ENCODE results near the gene RHBDF2. TPM values are rescaled to one million over a fixed set of nuclear protein-coding genes. Genes with fewer than 3 reads are reported as not detected.
"Not testable (repeated sequence)": the region's sequence is repeated elsewhere in the genome, so short reads cannot be mapped to it uniquely, and the experiment has no call there.

RHBDF2 gene
- polyA plus RNA-seq, 3 donors, result 36.9 to 124 (median 68.6) TPM

DNA sequence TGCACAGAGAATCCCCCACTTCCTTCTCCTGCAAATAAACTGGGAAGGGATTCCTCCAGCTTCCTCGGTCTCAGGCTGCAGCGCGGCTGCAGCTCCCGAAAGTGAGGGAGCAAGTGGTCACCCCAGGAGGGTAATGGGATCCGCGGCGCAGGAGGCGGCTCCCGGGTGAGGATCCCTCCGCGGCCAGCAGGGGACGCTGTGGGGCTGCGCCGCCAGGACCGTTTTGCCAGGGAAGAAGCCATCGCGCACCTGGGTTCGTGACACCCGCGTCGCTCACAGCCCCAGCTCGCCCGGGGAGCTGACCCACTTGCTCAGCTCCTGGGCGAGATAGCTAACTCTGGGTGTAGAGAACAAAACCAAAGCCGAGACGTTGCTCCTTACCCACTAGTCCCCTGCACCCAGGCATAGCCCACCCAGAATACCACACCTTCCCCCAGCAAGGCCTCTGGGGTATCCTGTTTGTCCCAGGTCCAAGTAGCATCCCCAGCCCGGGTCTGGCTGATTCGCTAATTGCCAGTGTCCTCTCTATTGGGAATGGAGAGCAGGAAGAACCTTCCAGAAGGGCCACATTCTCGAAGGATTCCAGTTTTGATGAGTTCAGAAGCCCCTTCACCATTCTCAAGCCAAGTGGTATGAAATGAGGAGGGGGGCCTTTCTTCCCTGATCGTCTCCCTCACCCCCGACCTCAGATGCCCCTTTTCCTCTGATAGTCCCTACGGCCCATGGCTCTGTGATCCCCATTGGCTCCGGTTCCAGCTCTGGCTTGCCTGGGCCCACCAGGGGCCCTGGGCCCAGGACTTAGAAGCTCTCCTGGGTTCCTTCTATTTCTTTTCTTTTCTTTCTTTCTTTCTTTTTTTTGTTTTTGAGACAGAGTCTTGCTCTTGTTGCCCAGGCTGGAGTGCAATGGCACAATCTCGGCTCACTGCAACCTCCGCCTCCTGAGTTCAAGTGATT, 22.1 kb upstream of the RHBDF2 start:
- Histone ChIP-seq H3K79me2 (ENCODE audit: insufficient read depth, low read length) (no peaks in the 10 kb centered on the region), H3K4me1 (ENCODE audit: control insufficient read depth in 1 of 2, insufficient read depth in 2 of 2, low read length in 2 of 2) (peaks cover 4 to 13% of the 10 kb centered on the region in 2 donors), H3K9me3 (replicated peaks in 1 of 2; ENCODE audit: control insufficient read depth in 1 of 2, insufficient read depth in 1 of 2, low read length in 2 of 2) (no peaks in the 10 kb centered on the region), H3K4me2 (replicated peaks; ENCODE audit: extremely low read depth, low read length, poor library complexity, severe bottlenecking) (peak overlapping the region; percentile 14), H3K27me3 (ENCODE audit: control insufficient read depth in 2 of 2, insufficient read depth in 2 of 2, low read length in 2 of 2) (peaks cover 0 to 19% of the 10 kb centered on the region in 2 donors), H3K27ac (ENCODE audit: low read depth in 1 of 2, low read length in 2 of 2) (no peak overlapping the region), H3K4me3 (replicated peaks in 1 of 3; ENCODE audit: low read depth in 2 of 3, low read length in 3 of 3) (no peak overlapping the region), H4K20me1 (ENCODE audit: insufficient read depth, low read length) (no peaks in the 10 kb centered on the region), H3K36me3 (replicated peaks in 1 of 2; ENCODE audit: control insufficient read depth in 1 of 2, insufficient read depth in 2 of 2, low read length in 2 of 2) (no peaks in the 10 kb centered on the region), H2AFZ (ENCODE audit: insufficient read depth, low read depth, low read length, poor library complexity, severe bottlenecking) (peak overlapping the region; percentile 57), H3K9ac (ENCODE audit: insufficient read depth, low read length, poor library complexity, severe bottlenecking) (no peak overlapping the region)
- peak; percentile 66 to 79 (median 67) for DNase-seq
- Mint-ChIP-seq H3K4me3 (peak overlapping the region in 1 of 2 donors; percentile 71), H3K27me3 (ENCODE audit: low read depth in 3 of 3) (peaks cover 21 to 38% (median 33%) of the 10 kb centered on the region in 3 donors), H3K36me3 (no peaks in the 10 kb centered on the region), H3K27ac (peak overlapping the region in 2 of 7 donors; percentile 8 to 61), H3K9me3 (peaks cover 0 to 3% (median 0%) of the 10 kb centered on the region in 7 donors), H3K4me1 (peaks cover 11% of the 10 kb centered on the region)
- intact Hi-C loops (cut with micrococcal nuclease), result loop anchor here (1.0 to 10.0 kb wide), 4 partner anchors 63 to 181 kb away; no protein-coding TSS in a partner anchor
- WGBS (ENCODE audit: insufficient coverage), result 9% methylated on average over 27 of the region's 35 CpGs
- TF ChIP-seq, protein P1, sequence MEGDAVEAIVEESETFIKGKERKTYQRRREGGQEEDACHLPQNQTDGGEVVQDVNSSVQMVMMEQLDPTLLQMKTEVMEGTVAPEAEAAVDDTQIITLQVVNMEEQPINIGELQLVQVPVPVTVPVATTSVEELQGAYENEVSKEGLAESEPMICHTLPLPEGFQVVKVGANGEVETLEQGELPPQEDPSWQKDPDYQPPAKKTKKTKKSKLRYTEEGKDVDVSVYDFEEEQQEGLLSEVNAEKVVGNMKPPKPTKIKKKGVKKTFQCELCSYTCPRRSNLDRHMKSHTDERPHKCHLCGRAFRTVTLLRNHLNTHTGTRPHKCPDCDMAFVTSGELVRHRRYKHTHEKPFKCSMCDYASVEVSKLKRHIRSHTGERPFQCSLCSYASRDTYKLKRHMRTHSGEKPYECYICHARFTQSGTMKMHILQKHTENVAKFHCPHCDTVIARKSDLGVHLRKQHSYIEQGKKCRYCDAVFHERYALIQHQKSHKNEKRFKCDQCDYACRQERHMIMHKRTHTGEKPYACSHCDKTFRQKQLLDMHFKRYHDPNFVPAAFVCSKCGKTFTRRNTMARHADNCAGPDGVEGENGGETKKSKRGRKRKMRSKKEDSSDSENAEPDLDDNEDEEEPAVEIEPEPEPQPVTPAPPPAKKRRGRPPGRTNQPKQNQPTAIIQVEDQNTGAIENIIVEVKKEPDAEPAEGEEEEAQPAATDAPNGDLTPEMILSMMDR (IDR thresholded peaks at IDR 0.05), result peak; percentile 100

- H3K9ac ChIP-seq (ENCODE audit: insufficient read depth, low read length, poor library complexity, severe bottlenecking); H3K36me3 Mint-ChIP-seq; DNase-seq; H4K20me1 ChIP-seq (ENCODE audit: insufficient read depth, low read length); H3K27ac ChIP-seq (ENCODE audit: low read depth in 1 of 2, low read length in 2 of 2); H3K9me3 ChIP-seq (replicated peaks in 1 of 2; ENCODE audit: control insufficient read depth in 1 of 2, insufficient read depth in 1 of 2, low read length in 2 of 2); H3K79me2 ChIP-seq (ENCODE audit: insufficient read depth, low read length); H3K27me3 ChIP-seq (ENCODE audit: control insufficient read depth in 2 of 2, insufficient read depth in 2 of 2, low read length in 2 of 2); H3K9me3 Mint-ChIP-seq; H3K4me1 Mint-ChIP-seq; H2AFZ ChIP-seq (ENCODE audit: insufficient read depth, low read depth, low read length, poor library complexity, severe bottlenecking); H3K4me1 ChIP-seq (ENCODE audit: control insufficient read depth in 1 of 2, insufficient read depth in 2 of 2, low read length in 2 of 2); H3K4me2 ChIP-seq (replicated peaks; ENCODE audit: extremely low read depth, low read length, poor library complexity, severe bottlenecking); H3K36me3 ChIP-seq (replicated peaks in 1 of 2; ENCODE audit: control insufficient read depth in 1 of 2, insufficient read depth in 2 of 2, low read length in 2 of 2); H3K4me3 Mint-ChIP-seq; H3K4me3 ChIP-seq (replicated peaks in 1 of 3; ENCODE audit: low read depth in 2 of 3, low read length in 3 of 3): not testable (repeated sequence)
- Mint-ChIP-seq H3K27me3 (ENCODE audit: low read depth in 3 of 3) (peaks cover 13 to 23% (median 22%) of the 10 kb centered on the region in 3 donors), H3K27ac (peak overlapping the region in 1 of 7 donors; percentile 6)
- WGBS (ENCODE audit: insufficient coverage), result 96% methylated on average over 5 of the region's 10 CpGs
- intact Hi-C loops (cut with micrococcal nuclease), result loop anchor here (2.0 to 10.0 kb wide), 2 partner anchors 65 to 183 kb away; no protein-coding TSS in a partner anchor
These were observed 20.5 kb upstream of the RHBDF2 start for GRCh38 chr17:76521683-76522082.
